PC-3 (cell line): ENCODE measurements around the gene FLT1. TPM values are rescaled to one million over a fixed set of nuclear protein-coding genes. Genes with fewer than 3 reads are reported as not detected.

ENCODE experiments used
- ATAC-seq: fragments of 200-7000 bp; cut with Tn5 transposase; 2 replicates; pipeline ENCODE4 v1.9.1; 2020; ENCODE audit warnings: mild to moderate bottlenecking, moderate library complexity
- BruUV-seq: library from RNA; stranded (reverse); fragments of 400-500 nt; replicated peaks from 2 replicates; lab custom pipeline; 2021; lab: Mats Ljungman, UMichigan
- CTCF ChIA-PET: fragments of 300-600 bp; sonication (Branson Sonifier 250); formaldehyde crosslinking; loops from one replicate; lab custom pipeline; 2022; ENCODE audit warnings: antibody characterized with exemption; lab: Charles Lee
- POLR2A ChIA-PET: fragments of 300-600 bp; sonication (Branson Sonifier 250); formaldehyde crosslinking; loops from one replicate; lab custom pipeline; 2022; ENCODE audit warnings: antibody characterized with exemption; ENCODE audit not compliant: unreplicated experiment; lab: Charles Lee
- DNase-seq: peaks from one replicate; pipeline ENCODE4 v3.0.0-alpha.2; 2015
- H2AFZ ChIP-seq: fragments of 300-600 bp; sonication (generic); 2 replicates; pipeline ENCODE4 v1.6.0; 2016; ENCODE audit warnings: antibody characterized with exemption, low read length
- H3F3A ChIP-seq: fragments of 300-600 bp; sonication (generic); one replicate; pipeline ENCODE4 v1.6.0; 2017; ENCODE audit warnings: antibody characterized with exemption, low read length, control low read depth, mild to moderate bottlenecking; ENCODE audit not compliant: unreplicated experiment
- H3K27ac ChIP-seq: fragments of 300-600 bp; sonication (generic); 2 replicates; pipeline ENCODE4 v1.5.1; 2016; ENCODE audit warnings: mild to moderate bottlenecking, low read length
- H3K27me3 ChIP-seq: fragments of 300-600 bp; sonication (generic); 2 replicates; pipeline ENCODE4 v1.6.1; 2016; ENCODE audit warnings: low read length, mixed read lengths
- H3K36me3 ChIP-seq: fragments of 300-600 bp; sonication (generic); 2 replicates; pipeline ENCODE4 v1.6.1; 2016; ENCODE audit warnings: low read depth, mixed run types, low read length, mixed read lengths
- H3K4me1 ChIP-seq: fragments of 300-600 bp; sonication (generic); 2 replicates; pipeline ENCODE4 v1.5.1; 2016; ENCODE audit warnings: low read length; ENCODE audit not compliant: insufficient read depth
- H3K4me2 ChIP-seq: fragments of 300-600 bp; sonication (generic); 2 replicates; pipeline ENCODE4 v1.6.0; 2016; ENCODE audit warnings: low read length
- H3K4me3 ChIP-seq: fragments of 300-600 bp; sonication (generic); 2 replicates; pipeline ENCODE4 v1.5.1; 2016; ENCODE audit warnings: mild to moderate bottlenecking, low read length, mixed read lengths
- H3K79me2 ChIP-seq: fragments of 300-600 bp; sonication (generic); 2 replicates; pipeline ENCODE4 v1.6.1; 2017; ENCODE audit warnings: low read length, mixed read lengths
- H3K9ac ChIP-seq: fragments of 300-600 bp; sonication (generic); 2 replicates; pipeline ENCODE4 v1.6.0; 2016; ENCODE audit warnings: mild to moderate bottlenecking, low read length
- H3K9me2 ChIP-seq: fragments of 300-600 bp; sonication (generic); replicated peaks from 2 replicates; pipeline ENCODE4 v1.6.1; 2016; ENCODE audit warnings: mixed run types, low read length, mixed read lengths
- H3K9me3 ChIP-seq: fragments of 300-600 bp; sonication (generic); 2 replicates; pipeline ENCODE4 v1.6.1; 2016; ENCODE audit warnings: low read length, mixed read lengths
- H4K20me1 ChIP-seq: fragments of 300-600 bp; sonication (generic); 2 replicates; pipeline ENCODE4 v1.6.1; 2016; ENCODE audit warnings: low read length, mixed read lengths
- CTCF ChIP-seq: fragments of 300-600 bp; sonication (generic); conservative IDR thresholded peaks from 2 replicates; pipeline ENCODE4 v1.5.1; 2017; ENCODE audit warnings: antibody characterized with exemption, low read depth, mild to moderate bottlenecking, low read length
- EZH2 ChIP-seq: fragments of 300-600 bp; sonication (generic); IDR thresholded peaks from one replicate; pipeline ENCODE4 v1.6.1; 2017; ENCODE audit warnings: antibody characterized with exemption, mild to moderate bottlenecking, low read length; ENCODE audit not compliant: unreplicated experiment
- EZH2phosphoT487 ChIP-seq: fragments of 300-600 bp; sonication (generic); IDR thresholded peaks from 2 replicates; pipeline ENCODE4 v1.6.1; 2018; ENCODE audit warnings: mild to moderate bottlenecking, antibody characterized with exemption, low read length, borderline replicate concordance
- intact Hi-C: fragments of 100-400 bp; cut with micrococcal nuclease; formaldehyde crosslinking; loops from 2 replicates; pipeline ENCODE4 v1.9.0; 2023
- total RNA-seq: library from RNA; depleted of rRNA; stranded (reverse); fragments of >200 nt; gene quantifications from 2 replicates; pipeline ENCODE4 v1.2.3, GENCODE V29; 2014

The FLT1 gene
- total RNA-seq, 1 experiment from 2014 or later: 1.2 TPM

DNA sequence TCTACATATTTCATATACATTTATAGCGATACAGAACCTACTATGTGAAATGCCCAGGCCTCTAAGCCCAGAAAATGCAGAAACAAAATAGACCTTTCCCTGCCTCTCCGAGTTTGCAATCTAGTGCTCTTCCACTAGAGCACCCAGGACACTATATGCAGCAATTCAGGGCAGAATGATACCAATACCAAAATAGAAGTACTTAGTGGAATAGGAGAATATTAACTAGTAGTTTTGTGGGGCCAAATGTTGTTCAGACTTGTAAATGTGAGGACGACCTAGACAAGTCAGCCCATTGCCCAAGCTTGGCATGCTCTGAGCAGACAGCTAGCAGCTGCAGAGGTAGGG is 35.8 kb upstream of the FLT1 start:
- TF ChIP-seq EZH2: no peak
- no peak for TF ChIP-seq CTCF
- peak overlapping the region; percentile 51 for H2AFZ ChIP-seq
- ATAC-seq (peak; percentile 35; the same call in 1 of the 2 replicates), DNase-seq (peak; percentile 4)
- peak overlapping the region; percentile 35; the same call in 1 of the 2 replicates for H3K9ac ChIP-seq
- no peaks in the 10 kb centered on the region for H3F3A ChIP-seq
- peaks cover 48% of the 10 kb centered on the region for H3K27me3 ChIP-seq
- no peak overlapping the region for H3K27ac ChIP-seq
- intact Hi-C loops: no loop called here
- H3K4me3 ChIP-seq: peak overlapping the region; percentile 49
- H3K4me2 ChIP-seq: peak overlapping the region; percentile 70
- H4K20me1 ChIP-seq: no peaks in the 10 kb centered on the region
- no TSS peak for BruUV-seq
- H3K9me2 ChIP-seq: no peaks in the 10 kb centered on the region
- no peaks in the 10 kb centered on the region for H3K79me2 ChIP-seq
- CTCF ChIA-PET: no interaction called here
- H3K36me3 ChIP-seq: no peaks in the 10 kb centered on the region
- no peaks in the 10 kb centered on the region for H3K9me3 ChIP-seq
- H3K4me1 ChIP-seq: 0 out of 2 replicates have a peak, but pooled peaks cover 5% of the 10 kb centered on the region
- POLR2A ChIA-PET: no interaction called here

DNA sequence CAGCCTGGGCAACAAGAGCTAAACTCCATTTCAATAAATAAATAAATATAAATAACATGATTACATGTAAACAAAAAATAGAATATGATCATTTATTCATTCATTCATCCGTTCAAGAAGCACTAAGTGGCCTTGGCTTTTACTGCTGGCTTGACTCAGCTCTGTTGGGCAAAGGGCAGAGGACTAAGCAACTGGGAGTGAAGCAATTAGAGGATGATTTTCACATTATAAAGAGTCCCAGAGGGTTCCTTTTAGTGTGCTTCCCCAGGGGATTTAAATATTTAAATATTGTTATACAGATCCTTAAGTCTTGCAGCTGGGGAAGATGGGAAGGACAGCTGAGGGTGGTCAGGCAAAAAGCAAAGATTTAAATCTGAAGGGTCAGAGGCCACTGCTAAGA is 34.9 kb upstream of the FLT1 start:
- intact Hi-C loops: no loop called here
- Histone ChIP-seq H3K36me3 (no peaks in the 10 kb centered on the region), H3K9me2 (no peaks in the 10 kb centered on the region), H3K79me2 (no peaks in the 10 kb centered on the region), H3K4me3 (no peak overlapping the region), H3K27me3 (peaks cover 56% of the 10 kb centered on the region), H3K4me1 (0 out of 2 replicates have a peak, but pooled peaks cover 5% of the 10 kb centered on the region), H4K20me1 (no peaks in the 10 kb centered on the region), H3K4me2 (no peak overlapping the region), H3F3A (no peaks in the 10 kb centered on the region), H3K9me3 (no peaks in the 10 kb centered on the region), H3K27ac (no peak overlapping the region), H2AFZ (no peak overlapping the region), H3K9ac (no peak overlapping the region)
- DNase-seq (no peak), ATAC-seq (no peak)
- POLR2A ChIA-PET: no interaction called here
- CTCF ChIA-PET: no interaction called here
- TF ChIP-seq EZH2 (no peak), EZH2phosphoT487 (no peak), CTCF (no peak)
- no TSS peak for BruUV-seq

GRCh38 chr13:28528848-28529247 is 33.9 kb upstream of the FLT1 start:
- no TSS peak for BruUV-seq

More at GRCh38 chr13:28528848-28529247, 33.9 kb upstream of the FLT1 start:
- DNase-seq (peak; percentile 34), ATAC-seq (no peak)
- TF ChIP-seq CTCF: peak; percentile 34; the same call in 1 of the 2 replicates
- no peak for TF ChIP-seq EZH2phosphoT487
- no peak overlapping the region for H3K4me3 ChIP-seq
- ChIA-PET POLR2A (no interaction called here), CTCF (no interaction called here)
- no peaks in the 10 kb centered on the region for H3K79me2 ChIP-seq
- no peak overlapping the region for H3K27ac ChIP-seq
- H3K9ac ChIP-seq: no peak overlapping the region
- no peak overlapping the region for H3K4me2 ChIP-seq
- no peaks in the 10 kb centered on the region for H3K9me2 ChIP-seq
- H3K27me3 ChIP-seq: peaks cover 56% of the 10 kb centered on the region
- H3K4me1 ChIP-seq: 0 out of 2 replicates have a peak, but pooled peaks cover 5% of the 10 kb centered on the region
- H3F3A ChIP-seq: no peaks in the 10 kb centered on the region
- no peak overlapping the region for H2AFZ ChIP-seq
- no peaks in the 10 kb centered on the region for H4K20me1 ChIP-seq
- no peaks in the 10 kb centered on the region for H3K36me3 ChIP-seq
- intact Hi-C loops: no loop called here
- no peaks in the 10 kb centered on the region for H3K9me3 ChIP-seq
